Measurements from ENCODE around the gene THY1.

Gene THY1

GRCh38 chr11:119368121-119369034 is 54.6 kb downstream of the THY1 start:
- Histone ChIP-seq H3K9me3 (no peaks in the 10 kb centered on the region), H3K36me3 (no peaks in the 10 kb centered on the region), H3K4me3 (ENCODE audit: low read depth in 1 of 2, low read length in 1 of 2) (no peak overlapping the region), H3K27ac (no peak overlapping the region), H3K4me1 (ENCODE audit: control insufficient read depth in 1 of 2, insufficient read depth in 1 of 2, low read depth in 1 of 2, low read length in 1 of 2) (peaks cover 3 to 9% of the 10 kb centered on the region in 2 experiments), H3K27me3 (peaks cover 58% of the 10 kb centered on the region)
- TF ChIP-seq, protein P1, sequence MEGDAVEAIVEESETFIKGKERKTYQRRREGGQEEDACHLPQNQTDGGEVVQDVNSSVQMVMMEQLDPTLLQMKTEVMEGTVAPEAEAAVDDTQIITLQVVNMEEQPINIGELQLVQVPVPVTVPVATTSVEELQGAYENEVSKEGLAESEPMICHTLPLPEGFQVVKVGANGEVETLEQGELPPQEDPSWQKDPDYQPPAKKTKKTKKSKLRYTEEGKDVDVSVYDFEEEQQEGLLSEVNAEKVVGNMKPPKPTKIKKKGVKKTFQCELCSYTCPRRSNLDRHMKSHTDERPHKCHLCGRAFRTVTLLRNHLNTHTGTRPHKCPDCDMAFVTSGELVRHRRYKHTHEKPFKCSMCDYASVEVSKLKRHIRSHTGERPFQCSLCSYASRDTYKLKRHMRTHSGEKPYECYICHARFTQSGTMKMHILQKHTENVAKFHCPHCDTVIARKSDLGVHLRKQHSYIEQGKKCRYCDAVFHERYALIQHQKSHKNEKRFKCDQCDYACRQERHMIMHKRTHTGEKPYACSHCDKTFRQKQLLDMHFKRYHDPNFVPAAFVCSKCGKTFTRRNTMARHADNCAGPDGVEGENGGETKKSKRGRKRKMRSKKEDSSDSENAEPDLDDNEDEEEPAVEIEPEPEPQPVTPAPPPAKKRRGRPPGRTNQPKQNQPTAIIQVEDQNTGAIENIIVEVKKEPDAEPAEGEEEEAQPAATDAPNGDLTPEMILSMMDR (IDR thresholded peaks at IDR 0.05), result no peak

DNA sequence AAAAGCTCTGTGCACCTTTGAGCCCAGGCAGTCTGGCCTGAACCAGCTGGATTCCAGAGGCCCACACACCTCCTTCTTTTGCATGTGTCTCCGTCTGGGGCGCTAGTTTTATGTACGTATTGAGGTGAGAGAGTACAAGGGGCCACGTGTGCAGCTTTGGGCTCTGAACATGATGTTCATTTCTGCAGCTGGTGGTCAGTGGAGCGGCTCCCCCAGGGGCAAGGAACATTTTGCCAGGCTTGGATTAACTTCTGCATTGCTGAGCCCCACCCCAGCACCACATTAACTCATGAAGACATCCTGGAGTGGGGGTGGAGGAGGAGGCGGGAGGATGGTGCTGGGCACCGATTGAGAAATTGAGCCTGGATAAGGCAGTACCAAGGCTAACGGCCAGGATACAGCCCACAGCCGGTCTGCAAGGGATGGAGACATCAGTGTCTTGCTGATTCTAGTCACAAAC is 55.3 kb downstream of the THY1 start:
- no peaks in the 10 kb centered on the region for H3K9me3 ChIP-seq
- TF ChIP-seq, protein P1 (IDR thresholded peaks at IDR 0.05), result no peak
- no peak overlapping the region for H3K27ac ChIP-seq
- H3K36me3 ChIP-seq, result no peaks in the 10 kb centered on the region
- H3K4me1 ChIP-seq (ENCODE audit: control insufficient read depth in 1 of 2, insufficient read depth in 1 of 2, low read depth in 1 of 2, low read length in 1 of 2), result peaks cover 7 to 14% of the 10 kb centered on the region in 2 experiments
- H3K27me3 ChIP-seq, result peaks cover 65% of the 10 kb centered on the region
- no peak overlapping the region for H3K4me3 ChIP-seq (ENCODE audit: low read depth in 1 of 2, low read length in 1 of 2)

Measured in neutrophil (primary cell).